Stimulated activated CD8-positive, alpha-beta memory T cell treated with anti-CD3 and anti-CD28 coated beads, Interleukin-7, amount 100 ng/mL, for 24 hours (primary cell): ENCODE measurements around the gene CRYGC.

ENCODE experiments used
- DNase-seq: peaks from one replicate; pipeline ENCODE4 v3.0.0-alpha.2; 2020; ENCODE audit warnings: low read depth

The CRYGC gene

DNA sequence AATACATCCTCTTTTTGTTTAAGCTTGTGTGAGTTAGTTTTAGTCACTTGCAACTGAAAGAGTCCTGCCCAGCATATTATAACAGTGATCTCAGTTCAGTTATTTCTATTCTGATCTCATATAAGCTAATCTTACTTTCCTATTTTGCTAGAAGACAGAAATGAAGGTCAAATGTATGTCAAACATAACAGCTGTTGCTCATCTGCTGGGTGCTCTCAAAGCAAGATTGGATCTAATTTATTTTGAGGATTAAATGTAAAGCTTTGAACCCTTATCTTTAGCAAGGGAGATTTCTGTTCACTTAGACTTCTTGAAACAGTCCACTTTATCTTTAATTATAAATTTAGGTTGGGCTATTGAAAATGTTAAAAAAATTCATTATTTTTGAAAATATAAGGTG is 36.5 kb downstream of the CRYGC start:
- DNase-seq: no peak

DNA sequence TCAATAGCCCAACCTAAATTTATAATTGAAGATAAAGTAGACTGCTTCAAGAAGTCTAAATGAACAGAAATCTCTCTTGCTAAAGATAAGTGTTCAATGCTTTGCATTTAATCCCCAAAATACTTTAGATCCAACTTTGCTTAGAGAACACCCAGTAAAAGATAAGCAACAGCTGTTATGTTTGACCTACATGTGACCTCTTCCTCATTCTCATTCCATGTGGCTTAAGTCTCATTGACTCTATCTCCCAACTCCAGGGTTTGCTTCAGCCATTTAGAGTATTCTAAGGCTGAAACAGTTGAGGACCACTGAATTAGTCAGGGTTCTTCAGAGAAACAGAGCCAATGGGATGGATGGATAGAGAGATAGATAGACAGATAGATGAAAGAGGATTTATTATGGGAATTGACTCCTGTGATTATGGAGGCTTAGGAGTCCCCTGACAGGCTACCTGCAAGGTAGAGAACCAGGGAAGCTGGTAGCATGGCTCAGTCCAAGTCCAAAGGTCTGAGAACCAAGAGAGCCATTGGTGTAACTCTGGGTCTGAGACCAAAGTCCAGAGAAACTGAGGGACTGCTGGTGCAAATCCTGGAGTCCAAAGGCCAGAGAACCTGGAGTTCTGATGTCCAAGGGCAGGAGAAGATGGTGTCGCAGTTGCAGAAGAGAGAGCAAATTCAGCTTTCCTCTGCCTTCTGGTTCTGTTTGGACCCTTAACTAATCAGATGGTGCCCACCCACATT is 37.4 kb downstream of the CRYGC start:
- no peak for DNase-seq

DNA sequence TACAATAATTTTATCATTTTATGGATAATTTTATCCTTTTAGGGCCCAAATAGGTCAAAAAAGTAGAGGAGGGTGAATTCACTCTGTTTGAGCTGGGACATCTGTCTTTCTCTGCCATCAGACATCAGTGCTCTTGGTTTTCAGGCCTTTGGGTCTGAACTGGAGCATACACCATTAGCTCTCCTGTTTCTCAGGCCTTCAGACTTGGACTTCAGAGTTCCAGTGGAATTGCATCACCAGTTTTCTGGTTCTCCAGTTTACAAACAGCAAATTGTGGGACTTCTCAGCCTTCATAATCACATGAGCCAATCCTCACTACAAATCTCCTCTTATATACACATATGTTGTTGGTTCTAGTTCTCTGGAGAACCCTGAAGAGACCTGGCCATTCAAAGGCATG is 39.2 kb downstream of the CRYGC start:
- no peak for DNase-seq

DNA sequence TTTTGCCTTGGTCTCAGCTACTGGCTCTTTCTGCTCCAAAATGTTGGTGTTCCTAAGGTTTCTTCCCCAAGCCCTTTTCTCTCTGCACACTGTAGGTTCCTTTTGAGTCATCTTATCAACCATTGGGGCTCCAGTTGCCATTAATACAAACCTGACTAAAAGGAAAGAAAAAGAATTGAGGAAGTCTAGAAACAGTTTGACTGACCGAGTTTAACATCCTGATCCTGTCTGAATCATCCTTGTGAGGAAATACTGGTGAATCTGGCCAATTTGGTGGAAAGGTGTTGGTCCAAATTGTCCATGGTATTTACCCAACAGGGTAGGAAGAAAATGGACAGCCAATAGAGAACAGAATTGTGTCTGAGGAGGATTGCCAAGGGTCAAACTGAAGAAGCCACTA is 43.6 kb downstream of the CRYGC start:
- DNase-seq: no peak

DNA sequence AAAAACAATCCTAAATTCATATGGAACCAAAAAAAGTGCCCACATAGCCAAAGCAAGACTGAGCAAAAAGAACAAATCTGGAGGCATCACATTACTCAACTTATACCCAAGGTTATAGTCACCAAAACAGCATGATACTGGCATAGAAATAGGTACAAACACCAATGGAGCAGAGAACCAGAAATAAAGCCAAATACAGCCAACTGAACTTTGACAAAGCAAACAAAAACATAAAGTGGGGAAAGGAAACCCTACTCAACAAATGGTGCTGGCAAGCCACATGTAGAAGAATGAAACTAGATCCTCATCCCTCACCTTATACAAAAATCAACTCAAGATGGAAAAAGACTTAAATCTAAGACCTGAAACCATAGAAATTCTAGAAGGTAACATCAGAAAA is 45.8 kb downstream of the CRYGC start:
- no peak for DNase-seq
